GM10847 (cell line): ENCODE results near the gene FIG4.

ENCODE experiments used
- POLR2A ChIP-seq: IDR thresholded peaks from 2 replicates; pipeline ENCODE4 v1.6.1; 2011; ENCODE audit not compliant: insufficient read length; ENCODE audit errors: extremely low read depth

FIG4 gene

GRCh38 chr6:109853426-109853825 is 162.3 kb downstream of the FIG4 start:
- no peak for TF ChIP-seq POLR2A

DNA sequence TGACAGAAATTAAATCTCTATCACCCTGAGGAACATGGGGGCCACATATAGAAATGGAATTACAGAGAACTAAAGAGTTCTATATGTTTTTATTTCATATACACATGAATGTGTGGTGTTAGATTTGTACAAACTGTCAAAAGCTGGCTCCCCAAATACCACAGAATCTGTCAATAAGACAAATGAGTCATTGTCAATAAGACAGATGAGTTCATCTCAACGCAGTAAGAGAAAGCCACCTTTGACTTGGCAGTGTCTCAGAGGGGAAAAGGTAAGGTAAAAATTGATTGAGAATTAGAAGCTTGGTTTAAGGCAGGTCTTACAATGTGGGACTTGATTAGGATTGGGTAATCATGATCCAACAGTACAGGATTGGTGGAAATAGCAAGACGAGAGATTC is 162.9 kb downstream of the FIG4 start:
- no peak for TF ChIP-seq POLR2A

DNA sequence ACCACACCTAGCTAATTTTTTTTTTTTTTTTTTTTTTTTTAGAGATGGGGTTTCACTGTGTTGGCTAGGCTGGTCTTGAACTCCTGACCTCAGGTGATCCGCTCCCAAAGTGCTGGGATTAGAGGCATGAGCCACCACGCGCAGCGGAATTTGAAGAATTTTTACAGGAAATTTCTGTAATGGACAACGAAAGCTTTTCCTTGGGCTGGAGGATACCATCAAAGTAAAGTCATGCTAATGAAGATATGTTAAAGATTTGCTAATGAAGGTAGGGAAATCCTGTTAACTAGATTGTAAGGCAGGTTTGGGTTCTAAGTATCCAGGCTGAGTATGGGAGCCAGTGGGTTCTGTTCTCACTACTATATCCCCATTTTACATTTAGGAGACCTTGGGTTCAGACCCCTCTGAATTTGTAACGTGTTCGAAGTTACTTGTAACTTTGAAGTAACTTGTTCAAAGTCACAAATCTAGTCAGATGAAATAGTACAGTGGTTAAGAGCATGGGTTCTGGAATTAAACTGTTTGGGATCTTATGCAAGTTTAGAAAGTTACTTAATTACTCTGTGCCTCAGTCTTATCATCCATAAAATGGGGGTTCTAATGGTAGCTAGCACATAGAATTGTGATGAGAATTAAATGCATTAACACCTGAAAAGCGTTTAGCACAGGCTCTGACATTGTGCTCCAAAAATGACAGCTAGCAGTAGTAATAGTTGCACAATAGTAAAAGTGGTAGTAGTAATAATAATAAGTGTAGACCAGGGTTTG is 163.6 kb downstream of the FIG4 start:
- no peak for TF ChIP-seq POLR2A

- no peak for TF ChIP-seq POLR2A
Measured at GRCh38 chr6:109861946-109862345, 170.8 kb downstream of the FIG4 start.

GRCh38 chr6:109864050-109864449 is 173.0 kb downstream of the FIG4 start:
- no peak for TF ChIP-seq POLR2A

DNA sequence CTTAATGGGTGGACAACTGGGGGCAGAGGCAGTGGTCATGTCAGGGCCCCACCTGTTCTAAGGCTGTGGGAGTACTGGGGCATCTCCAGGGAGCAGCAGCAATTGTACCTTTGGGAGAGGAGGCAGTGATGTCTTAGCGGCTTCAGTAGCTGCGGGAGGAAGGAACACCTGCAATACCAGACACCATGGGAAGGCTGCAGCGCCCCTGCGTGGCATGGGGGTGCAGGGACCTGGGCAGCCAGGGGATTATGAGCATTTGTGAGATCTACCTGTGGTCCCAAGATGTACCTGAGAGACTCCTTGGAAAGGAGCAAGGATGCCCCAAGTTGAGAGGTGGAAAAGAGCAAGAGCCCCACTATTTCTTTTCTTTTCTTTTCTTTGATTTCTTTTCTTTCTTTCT is 174.9 kb downstream of the FIG4 start:
- TF ChIP-seq POLR2A = no peak

DNA sequence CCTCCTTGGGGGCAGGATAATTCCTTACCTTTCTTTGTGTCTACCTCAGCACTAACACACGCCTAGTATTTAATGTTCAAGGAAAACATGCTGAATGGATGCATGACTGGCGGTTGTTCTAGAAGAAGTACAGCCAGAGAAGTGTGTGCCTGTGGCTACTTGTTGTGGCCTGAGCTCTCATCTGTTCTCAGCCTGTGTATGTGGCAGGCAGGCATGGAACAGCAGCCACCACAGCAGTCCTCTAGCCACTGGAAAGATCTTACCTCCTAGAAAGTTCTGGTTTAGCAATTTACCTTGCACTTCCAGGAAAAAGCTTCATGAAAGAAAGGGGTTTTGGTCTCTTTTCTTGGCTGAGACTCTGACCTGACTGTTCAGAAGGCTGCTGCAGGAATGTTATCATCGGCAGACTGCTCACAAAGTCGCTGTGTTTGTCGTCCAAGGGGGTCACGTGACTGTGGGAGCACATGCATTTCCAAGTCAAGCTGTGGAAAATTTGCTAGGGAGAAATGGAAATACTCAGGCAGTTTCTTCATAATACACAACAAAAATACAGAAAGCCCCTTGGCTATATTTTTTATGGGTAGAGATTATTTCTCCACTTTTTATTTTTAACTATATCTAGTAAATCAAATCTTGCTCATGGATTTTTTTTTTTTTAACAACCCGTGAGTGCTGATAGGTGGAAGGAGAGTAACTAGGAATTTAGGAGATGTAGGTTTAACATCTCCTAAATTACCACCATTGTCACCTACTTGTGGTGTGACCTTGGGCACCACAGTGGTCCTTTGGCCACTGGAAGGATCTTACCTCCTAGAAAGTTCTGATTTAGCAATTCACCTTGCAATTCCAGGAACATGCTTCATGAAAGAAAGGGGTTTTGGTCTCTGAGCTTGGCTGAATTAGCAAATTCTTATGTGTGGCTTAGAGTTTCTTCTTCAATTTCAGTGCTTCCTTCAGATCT is 176.2 kb downstream of the FIG4 start:
- TF ChIP-seq POLR2A = no peak

GRCh38 chr6:109867970-109868358 is 176.9 kb downstream of the FIG4 start:
- no peak for TF ChIP-seq POLR2A

DNA sequence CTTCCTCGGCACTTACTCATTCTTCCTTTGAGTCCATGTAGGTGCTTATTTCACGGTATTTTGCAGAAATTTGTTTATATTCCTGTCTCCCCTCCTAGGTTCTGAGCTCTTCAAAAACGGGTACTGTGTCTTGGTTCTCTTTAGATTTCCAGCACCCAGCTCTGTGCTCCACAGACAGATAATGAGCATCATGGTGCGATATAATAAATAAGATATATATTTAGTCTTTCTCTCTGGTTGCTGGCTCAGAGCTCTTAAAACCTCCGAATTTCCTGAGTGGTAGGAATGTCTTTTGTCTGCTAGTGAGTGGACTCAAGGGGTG is 179.0 kb downstream of the FIG4 start:
- TF ChIP-seq POLR2A = no peak

DNA sequence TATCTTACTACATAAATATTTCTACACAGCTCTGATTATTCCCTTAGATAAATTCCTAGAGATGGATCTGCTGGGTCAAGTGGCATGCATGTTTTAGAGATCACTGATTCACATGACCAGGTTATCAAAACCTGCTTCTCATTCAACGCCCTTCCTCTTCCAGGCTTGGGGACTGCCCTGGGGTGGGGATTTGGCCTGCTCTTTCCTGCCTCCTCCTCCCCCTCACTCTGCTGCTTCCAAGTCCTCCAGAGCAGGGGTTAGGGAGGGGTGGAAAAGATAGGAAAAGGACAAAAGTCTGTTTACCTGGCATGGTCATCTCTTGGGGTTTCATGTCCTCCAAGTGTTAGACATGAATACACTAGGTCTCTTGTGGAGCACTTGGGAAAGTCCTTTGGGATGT is 181.5 kb downstream of the FIG4 start:
- no peak for TF ChIP-seq POLR2A

- no peak for TF ChIP-seq POLR2A
Measured at GRCh38 chr6:109872968-109873545, 182.0 kb downstream of the FIG4 start.

GRCh38 chr6:109874086-109874485 is 183.0 kb downstream of the FIG4 start:
- no peak for TF ChIP-seq POLR2A

DNA sequence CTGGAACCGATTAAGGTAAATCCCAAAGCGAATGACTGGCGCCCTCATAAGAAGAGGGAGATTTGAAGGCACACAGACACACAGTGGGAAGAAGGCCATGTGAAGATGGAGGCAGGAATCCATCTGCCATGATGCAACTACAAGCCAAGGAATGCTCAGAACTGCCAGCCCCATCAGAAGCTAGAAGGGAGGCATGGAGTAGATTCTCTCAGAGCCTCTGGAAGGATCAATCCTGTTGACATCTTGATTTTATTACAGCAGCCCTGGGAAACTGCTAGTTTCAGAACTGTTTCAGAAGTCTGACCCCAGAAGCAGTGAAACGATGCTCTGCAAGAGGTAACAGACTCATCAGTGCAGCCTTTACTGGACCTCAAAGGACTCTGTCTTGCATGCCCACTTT is 183.5 kb downstream of the FIG4 start:
- no peak for TF ChIP-seq POLR2A
